Stimulated activated CD8-positive, alpha-beta memory T cell treated with anti-CD3 and anti-CD28 coated beads, Interleukin-15, amount 100 ng/mL, for 48 hours (primary cell): ENCODE data around the gene TRPV4.
A peak's percentile ranks its signal among the peaks of the same experiment; 100 is the strongest.

Experiments used
- DNase-seq, 2 donors: peaks; one replicate each; pipeline ENCODE4 v3.0.0-alpha.2; 2020; ENCODE audit warnings: low read depth in 2 of 2

The TRPV4 gene

DNA sequence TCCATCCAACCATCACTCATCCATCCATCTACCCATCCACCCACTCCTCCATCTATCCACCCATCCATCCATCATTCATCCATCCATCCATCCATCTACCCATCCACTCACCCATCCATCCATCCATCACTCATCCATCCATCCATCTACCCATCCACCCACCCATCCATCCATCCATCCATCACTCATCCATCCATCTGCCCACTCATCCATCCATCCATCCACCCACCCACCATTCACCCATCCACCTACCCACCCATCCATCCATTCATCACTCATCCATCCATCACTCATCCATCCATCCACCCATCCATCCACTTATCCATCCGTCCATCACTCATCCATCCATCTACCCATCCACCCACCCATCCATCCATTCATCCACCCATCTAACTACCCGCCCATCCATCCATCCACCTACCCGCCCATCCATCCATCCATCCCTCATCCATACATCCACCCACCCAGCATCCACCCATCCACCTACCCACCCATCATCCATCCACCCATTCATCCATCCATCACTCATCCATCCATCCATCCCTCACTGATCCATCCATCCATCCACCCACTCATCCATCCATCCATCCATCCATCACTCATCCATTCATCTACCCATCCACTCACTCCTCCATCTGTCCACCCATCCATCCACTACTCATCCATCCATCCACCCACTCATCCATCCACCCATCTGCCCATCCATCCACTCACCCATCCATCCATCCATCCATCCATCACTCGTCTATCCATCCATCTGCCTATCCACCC lies 24.1 kb downstream of the TRPV4 start:
- DNase-seq, result no peak

- no peak for DNase-seq
Observed at GRCh38 chr12:109807954-109808643, 25.1 kb downstream of the TRPV4 start.

- peak; percentile 22 to 32 for DNase-seq
Observed at GRCh38 chr12:109804820-109805761, 28.1 kb downstream of the TRPV4 start.

GRCh38 chr12:109803678-109804077 lies 29.5 kb downstream of the TRPV4 start:
- no peak for DNase-seq

DNA sequence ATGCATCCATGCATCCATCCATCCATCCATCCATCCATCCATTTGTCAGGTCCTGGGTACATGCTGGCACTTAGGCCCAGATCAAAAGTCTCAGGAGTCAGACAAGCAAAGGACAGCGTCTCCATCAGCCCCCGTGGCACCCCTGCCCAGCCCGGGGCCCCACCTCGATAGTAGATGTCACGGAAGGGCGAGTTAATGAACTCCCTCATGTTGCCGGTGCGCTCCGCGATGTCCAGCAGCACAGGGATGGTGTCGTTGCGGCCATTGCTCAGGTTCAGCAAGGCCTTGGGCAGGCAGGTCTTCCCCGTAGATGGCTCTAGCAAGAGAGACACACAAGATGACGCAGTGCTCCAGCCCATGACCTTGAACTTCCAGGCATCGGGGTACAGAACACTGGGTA lies 30.4 kb downstream of the TRPV4 start:
- no peak for DNase-seq

- DNase-seq, result no peak
Observed at GRCh38 chr12:109800536-109800935, 32.7 kb downstream of the TRPV4 start.

- no peak for DNase-seq
Observed at GRCh38 chr12:109798691-109799090, 34.5 kb downstream of the TRPV4 start.

- DNase-seq, result no peak
Observed at GRCh38 chr12:109797905-109798669, 35.1 kb downstream of the TRPV4 start.

DNA sequence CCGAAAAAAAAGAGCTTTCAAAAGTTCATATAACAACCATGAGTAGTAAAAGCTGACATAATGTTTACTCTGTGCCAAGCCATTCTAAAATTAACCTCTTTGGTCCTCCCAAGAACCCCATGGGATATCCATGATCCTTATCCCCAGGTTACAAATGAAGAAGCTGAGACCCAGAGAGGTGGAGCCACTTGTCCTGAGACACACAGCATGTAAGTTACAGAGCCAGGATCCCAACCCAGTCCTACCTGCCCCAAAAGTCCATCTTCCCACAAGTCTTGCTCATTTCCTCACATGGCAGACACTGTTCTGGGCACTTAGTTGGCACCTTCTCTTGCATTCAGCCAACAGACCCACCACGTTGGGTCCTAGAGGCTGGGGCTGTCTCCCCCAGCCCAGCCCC lies 37.1 kb downstream of the TRPV4 start:
- DNase-seq, result no peak

- DNase-seq, result no peak
Observed at GRCh38 chr12:109795023-109795422, 38.2 kb downstream of the TRPV4 start.

- no peak for DNase-seq
Observed at GRCh38 chr12:109793826-109794501, 39.2 kb downstream of the TRPV4 start.

DNA sequence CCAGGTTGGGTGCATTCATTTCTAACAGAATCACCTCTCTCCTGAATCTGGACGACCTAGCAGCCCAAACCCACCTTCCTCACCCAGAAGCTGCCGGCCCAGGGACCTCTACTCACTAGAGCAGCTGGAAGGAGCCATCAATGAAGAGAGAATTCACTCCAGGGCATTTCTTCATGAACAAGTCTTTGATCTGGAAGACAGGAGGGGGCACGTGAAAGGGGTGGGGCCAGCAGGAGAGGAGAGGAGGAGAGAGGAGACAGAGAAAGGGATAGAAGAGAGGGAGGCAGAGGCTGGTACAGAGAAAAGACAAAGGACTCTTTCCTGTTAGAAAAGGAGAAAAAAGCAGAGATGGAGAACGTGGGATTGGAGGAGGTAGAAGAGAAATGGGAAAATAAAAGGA lies 39.8 kb downstream of the TRPV4 start:
- DNase-seq, result no peak

- no peak for DNase-seq
Observed at GRCh38 chr12:109792992-109793391, 40.2 kb downstream of the TRPV4 start.

DNA sequence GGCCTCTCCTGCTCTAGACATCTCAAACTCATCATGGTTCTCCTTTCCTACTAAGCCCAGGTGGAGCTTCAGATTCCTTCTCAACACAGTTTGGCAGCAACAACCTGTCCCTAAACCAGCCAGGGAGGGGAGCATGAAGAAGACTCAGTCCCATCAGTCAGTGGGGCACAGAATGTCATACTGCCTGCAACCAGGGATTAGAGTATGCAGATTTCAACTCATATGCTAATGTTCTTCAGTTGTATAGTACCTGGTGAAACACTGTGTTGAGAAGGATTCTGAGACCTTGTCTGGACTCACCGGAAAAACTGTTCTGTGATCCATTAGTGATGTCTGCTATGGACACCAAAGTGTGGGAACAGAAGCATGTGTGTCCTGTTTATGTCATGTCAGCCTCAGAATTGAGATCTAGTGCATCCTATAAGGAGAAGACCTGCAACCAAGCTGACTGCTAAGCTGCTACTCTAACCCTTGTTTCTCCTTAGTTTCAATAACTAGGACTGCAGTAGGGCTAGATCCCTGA lies 43.6 kb downstream of the TRPV4 start:
- no peak for DNase-seq

DNA sequence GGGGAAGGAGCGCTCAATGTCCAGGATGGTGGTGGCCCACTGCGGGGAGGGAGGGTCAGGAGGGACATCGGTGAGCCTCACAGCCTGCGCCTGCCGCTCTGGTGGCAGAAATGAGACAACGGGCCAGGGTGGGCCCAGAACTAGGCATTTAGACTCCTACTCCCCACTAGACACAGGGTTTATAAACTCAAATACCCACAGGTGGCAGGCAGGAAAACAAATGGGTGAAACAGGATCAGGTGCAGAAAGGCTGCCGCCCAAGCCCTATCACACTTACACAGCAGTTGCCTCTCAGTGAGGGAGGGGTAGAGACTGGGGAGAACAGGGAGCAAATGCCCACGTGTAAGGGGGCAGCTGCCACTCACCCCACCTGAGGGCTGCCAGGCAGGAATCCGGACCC lies 46.4 kb downstream of the TRPV4 start:
- DNase-seq, result no peak

- DNase-seq, result no peak
Observed at GRCh38 chr12:109785854-109786253, 47.3 kb downstream of the TRPV4 start.

GRCh38 chr12:109783965-109784244 lies 49.3 kb downstream of the TRPV4 start:
- DNase-seq, result no peak

- DNase-seq, result no peak
Observed at GRCh38 chr12:109783135-109783964, 49.8 kb downstream of the TRPV4 start.

DNA sequence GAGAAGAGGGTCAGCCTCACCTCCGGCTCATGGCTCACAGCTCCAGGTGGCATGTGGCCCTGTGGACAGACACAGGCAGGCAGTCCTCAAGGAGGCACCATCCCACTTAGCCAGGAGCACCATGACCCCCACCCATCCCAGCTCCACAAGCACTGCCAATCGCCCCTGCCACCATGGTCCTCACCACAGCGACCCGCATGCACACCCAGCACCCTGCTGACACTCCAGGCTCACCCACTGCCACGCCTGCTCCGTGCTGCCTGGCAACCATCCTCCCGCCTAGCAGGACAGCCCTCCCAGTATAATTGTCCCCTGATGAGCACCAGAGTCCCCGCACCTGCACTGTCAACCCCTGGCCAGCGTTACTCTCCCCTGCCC lies 50.9 kb downstream of the TRPV4 start:
- no peak for DNase-seq

GRCh38 chr12:109781668-109782325 lies 51.4 kb downstream of the TRPV4 start:
- DNase-seq, result no peak
